ENCODE data around the gene AMIGO2.

- TF ChIP-seq ZNF121 (CRISPR knock-in tag; IDR thresholded peaks at IDR 0.05) (no peak), CTCF (IDR thresholded peaks at IDR 0.05) (no peak)
Measured at GRCh38 chr12:47126246-47126645, 46.5 kb upstream of the AMIGO2 start.
